ENCODE results near the gene ST6GALNAC6.
A peak's percentile ranks its signal among the peaks of the same experiment; 100 is the strongest.
"Not testable (repeated sequence)": the region's sequence is repeated elsewhere in the genome, so short reads cannot be mapped to it uniquely, and the experiment has no call there.

The ST6GALNAC6 gene

DNA sequence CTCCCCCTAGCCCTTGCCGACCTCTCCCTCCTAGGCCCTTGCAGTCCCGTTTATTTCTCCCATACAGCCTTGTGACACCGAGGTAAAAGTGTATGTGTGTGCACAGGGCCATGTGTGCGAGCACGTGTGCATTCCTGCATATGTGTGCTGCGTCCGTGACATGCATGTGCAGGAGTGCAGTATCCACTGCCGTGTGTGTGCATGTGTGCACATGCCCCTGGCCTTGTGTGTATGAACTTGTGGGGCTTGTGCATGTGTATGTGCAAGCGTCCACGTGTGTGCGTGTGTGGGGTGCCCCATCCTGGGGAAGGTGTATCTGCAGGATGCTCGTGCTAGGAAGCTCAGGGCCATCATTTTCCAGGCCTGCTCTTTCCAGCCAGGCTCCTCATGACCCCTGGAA, 28.5 kb downstream of the ST6GALNAC6 start:
- no peak overlapping the region for H3K27ac ChIP-seq
- no peak overlapping the region for H3K4me3 ChIP-seq (ENCODE audit: low read depth in 1 of 2, low read length in 1 of 2)
- H3K9me3 ChIP-seq = no peaks in the 10 kb centered on the region
- H3K36me3 ChIP-seq = no peaks in the 10 kb centered on the region
- no peak for TF ChIP-seq CTCF (IDR thresholded peaks at IDR 0.05)
- no peaks in the 10 kb centered on the region for H3K4me1 ChIP-seq (ENCODE audit: control insufficient read depth in 1 of 2, insufficient read depth in 1 of 2, low read depth in 1 of 2, low read length in 1 of 2)
- no peaks in the 10 kb centered on the region for H3K27me3 ChIP-seq

DNA sequence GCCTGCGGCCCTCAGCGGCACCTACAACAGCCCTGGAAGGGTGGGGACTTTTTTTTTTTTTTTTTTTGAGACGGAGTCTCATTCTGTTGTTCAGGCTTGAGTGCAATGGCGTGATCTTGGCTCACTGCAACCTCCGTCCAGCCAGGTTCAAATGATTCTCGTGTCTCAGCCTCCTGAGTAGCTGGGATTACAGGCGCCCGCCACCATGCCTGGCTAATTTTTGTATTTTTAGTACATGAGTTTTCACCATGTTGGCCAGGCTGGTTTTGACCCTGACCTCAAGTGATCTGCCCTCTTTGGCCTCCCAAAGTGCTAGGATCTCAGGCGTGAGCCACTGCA, 29.3 kb downstream of the ST6GALNAC6 start:
- H3K27me3 ChIP-seq; H3K4me3 ChIP-seq (ENCODE audit: low read depth in 1 of 2, low read length in 1 of 2); H3K36me3 ChIP-seq; H3K4me1 ChIP-seq (ENCODE audit: control insufficient read depth in 1 of 2, insufficient read depth in 1 of 2, low read depth in 1 of 2, low read length in 1 of 2); H3K9me3 ChIP-seq; H3K27ac ChIP-seq: not testable (repeated sequence)

- H3K36me3 ChIP-seq = no peaks in the 10 kb centered on the region
- H3K4me3 ChIP-seq (ENCODE audit: low read depth in 1 of 2, low read length in 1 of 2) = no peak overlapping the region
- TF ChIP-seq CTCF (IDR thresholded peaks at IDR 0.05) = peak; percentile 92
These were observed 29.9 kb downstream of the ST6GALNAC6 start for GRCh38 chr9:127869310-127870152.

DNA sequence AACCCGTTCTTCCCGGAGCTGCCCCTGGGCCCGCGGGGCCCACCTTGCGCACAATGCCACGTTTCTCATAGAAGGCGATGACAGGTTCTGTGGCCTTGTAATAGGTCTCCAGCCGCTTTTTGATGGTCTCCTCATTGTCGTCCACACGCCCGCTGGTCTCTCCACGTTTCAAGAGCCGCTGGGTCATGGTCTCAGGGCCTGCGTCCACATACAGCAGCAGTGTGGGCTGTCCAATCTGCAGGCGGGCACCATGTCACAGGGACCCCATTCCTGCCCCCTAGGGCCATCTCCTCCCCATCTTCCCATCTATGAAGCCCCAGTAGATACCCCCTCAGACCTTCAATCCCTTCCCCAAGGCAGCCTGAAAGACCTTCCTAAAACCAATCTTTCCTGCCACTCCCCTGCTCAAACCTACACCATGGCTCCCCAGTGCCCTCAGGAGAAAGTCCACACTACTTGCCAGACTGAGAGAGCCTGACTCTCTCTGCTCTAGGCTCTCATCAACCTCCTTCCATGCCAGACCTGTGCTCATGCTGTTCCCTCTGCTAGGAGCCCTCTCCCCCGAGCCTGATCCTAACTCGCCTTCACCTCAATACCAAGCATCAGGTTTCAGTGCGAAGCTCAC, 31.0 kb downstream of the ST6GALNAC6 start:
- H3K4me3 ChIP-seq (ENCODE audit: low read depth in 1 of 2, low read length in 1 of 2) = no peak overlapping the region
- H3K36me3 ChIP-seq = no peaks in the 10 kb centered on the region
- H3K27ac ChIP-seq = no peak overlapping the region
- H3K9me3 ChIP-seq = no peaks in the 10 kb centered on the region
- no peaks in the 10 kb centered on the region for H3K27me3 ChIP-seq
- peaks cover under 1 to 1% of the 10 kb centered on the region in 2 experiments for H3K4me1 ChIP-seq (ENCODE audit: control insufficient read depth in 1 of 2, insufficient read depth in 1 of 2, low read depth in 1 of 2, low read length in 1 of 2)
- no peak for TF ChIP-seq CTCF (IDR thresholded peaks at IDR 0.05)

More at GRCh38 chr9:127869310-127870152, 29.9 kb downstream of the ST6GALNAC6 start:
- H3K27ac ChIP-seq = no peak overlapping the region
- H3K9me3 ChIP-seq = no peaks in the 10 kb centered on the region
- no peaks in the 10 kb centered on the region for H3K27me3 ChIP-seq
- no peaks in the 10 kb centered on the region for H3K4me1 ChIP-seq (ENCODE audit: control insufficient read depth in 1 of 2, insufficient read depth in 1 of 2, low read depth in 1 of 2, low read length in 1 of 2)

DNA sequence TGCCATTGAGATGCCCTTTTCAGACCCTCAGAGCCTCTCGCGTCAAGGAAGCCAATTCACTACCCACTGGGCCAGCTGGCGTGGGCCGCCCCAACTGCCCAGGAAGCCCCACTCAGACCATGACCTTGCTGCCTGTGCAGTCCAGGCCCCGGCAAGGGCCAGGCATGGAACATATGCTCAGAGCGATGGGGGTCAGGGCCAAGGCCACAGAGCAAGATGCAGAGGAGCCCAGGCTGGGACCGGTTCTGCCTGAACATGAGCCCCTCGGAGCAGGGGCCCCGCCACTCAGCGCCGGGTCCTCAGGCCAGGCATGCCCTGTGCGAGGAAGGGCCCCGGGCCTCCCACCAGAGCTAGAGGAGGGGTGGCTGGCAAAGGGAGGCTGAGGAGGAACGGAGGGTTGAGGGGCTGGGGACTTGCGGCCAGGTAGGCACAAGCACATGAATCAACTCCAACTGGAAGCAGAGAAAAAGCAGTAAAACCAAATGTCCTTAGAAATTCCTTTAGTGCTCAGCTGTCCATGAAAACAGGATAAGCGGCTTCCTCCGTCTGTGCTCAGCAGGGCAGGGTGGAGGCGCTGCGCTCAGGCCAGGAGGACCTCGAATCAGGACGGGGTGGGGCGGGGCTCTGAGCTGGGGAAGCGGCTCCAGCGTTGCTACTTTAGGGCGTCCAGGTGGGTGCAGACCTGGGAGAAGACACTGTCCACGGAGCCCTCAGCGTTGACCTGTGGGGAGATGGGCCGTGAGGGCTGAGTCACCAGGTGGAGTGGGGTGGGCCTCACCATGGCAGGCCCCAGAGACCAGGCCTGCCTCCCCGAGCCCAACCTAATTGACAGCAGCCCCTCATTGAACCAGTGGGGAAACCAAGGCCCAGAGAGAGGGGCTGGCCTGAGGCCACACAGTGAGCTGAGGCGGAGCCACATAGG, 31.8 kb downstream of the ST6GALNAC6 start:
- no peaks in the 10 kb centered on the region for H3K27me3 ChIP-seq
- H3K27ac ChIP-seq = no peak overlapping the region
- H3K4me3 ChIP-seq (ENCODE audit: low read depth in 1 of 2, low read length in 1 of 2) = no peak overlapping the region
- TF ChIP-seq CTCF (IDR thresholded peaks at IDR 0.05) = no peak
- H3K4me1 ChIP-seq (ENCODE audit: control insufficient read depth in 1 of 2, insufficient read depth in 1 of 2, low read depth in 1 of 2, low read length in 1 of 2) = peaks cover 9% of the 10 kb centered on the region in 2 experiments
- H3K36me3 ChIP-seq = no peaks in the 10 kb centered on the region
- H3K9me3 ChIP-seq = no peaks in the 10 kb centered on the region

Data from neutrophil (primary cell).